ENCODE results near the gene LRRC45.

DNA sequence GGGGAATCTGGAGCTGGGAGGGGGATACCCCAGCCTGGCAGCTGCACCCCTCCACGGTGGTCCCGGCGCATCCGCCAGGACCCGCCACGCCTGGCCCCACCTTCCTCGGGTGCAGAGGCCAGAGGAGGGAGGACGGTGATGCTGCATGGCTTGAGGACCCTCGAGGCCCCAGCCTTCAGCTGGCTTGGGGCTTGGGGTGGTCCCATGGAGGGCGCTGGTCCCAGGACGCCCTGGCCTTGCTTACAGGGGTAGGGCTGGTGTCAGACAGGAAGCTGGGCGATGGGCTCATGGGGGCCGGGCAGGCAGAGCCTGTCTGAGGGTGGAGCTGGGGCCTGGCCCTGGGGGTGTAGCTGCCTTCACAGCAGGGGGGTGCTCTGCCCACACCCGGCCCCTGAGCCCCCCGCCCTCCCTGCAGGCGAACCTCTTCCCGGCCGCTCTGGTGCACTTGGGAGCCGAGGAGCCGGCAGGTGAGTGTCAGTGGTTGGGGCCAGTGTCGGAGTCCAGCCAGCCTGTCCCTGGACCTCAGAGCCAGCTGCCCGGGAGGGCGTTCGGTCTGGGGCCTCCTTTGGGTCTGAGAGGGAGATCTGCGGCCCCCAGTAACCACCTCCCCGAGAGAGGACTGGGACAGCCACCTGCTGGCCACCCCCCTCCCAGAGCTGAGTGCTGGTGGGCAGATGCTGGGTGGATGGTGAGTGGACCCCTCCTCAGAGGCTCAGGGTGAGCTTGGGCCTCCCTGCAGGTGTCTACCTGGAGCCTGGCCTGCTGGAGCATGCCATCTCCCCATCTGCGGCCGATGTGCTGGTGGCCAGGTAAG lies 6.8 kb upstream of the LRRC45 start:
- TF ChIP-seq ZNF263 (CRISPR knock-in tag; IDR thresholded peaks at IDR 0.05; ENCODE audit: low read depth) (no peak), CREM (CRISPR knock-in tag; IDR thresholded peaks at IDR 0.05) (no peak), PRRX2 (CRISPR knock-in tag; IDR thresholded peaks at IDR 0.05) (no peak)
- TF ChIP-seq, protein P1, sequence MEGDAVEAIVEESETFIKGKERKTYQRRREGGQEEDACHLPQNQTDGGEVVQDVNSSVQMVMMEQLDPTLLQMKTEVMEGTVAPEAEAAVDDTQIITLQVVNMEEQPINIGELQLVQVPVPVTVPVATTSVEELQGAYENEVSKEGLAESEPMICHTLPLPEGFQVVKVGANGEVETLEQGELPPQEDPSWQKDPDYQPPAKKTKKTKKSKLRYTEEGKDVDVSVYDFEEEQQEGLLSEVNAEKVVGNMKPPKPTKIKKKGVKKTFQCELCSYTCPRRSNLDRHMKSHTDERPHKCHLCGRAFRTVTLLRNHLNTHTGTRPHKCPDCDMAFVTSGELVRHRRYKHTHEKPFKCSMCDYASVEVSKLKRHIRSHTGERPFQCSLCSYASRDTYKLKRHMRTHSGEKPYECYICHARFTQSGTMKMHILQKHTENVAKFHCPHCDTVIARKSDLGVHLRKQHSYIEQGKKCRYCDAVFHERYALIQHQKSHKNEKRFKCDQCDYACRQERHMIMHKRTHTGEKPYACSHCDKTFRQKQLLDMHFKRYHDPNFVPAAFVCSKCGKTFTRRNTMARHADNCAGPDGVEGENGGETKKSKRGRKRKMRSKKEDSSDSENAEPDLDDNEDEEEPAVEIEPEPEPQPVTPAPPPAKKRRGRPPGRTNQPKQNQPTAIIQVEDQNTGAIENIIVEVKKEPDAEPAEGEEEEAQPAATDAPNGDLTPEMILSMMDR (IDR thresholded peaks at IDR 0.05) = no peak
- TF ChIP-seq, protein P2, sequence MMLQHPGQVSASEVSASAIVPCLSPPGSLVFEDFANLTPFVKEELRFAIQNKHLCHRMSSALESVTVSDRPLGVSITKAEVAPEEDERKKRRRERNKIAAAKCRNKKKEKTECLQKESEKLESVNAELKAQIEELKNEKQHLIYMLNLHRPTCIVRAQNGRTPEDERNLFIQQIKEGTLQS (CRISPR knock-in tag; conservative IDR thresholded peaks at IDR 0.05) = no peak
- TF ChIP-seq, protein P3, sequence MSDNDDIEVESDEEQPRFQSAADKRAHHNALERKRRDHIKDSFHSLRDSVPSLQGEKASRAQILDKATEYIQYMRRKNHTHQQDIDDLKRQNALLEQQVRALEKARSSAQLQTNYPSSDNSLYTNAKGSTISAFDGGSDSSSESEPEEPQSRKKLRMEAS (CRISPR knock-in tag; IDR thresholded peaks at IDR 0.05) = no peak
- TF ChIP-seq, protein P4, sequence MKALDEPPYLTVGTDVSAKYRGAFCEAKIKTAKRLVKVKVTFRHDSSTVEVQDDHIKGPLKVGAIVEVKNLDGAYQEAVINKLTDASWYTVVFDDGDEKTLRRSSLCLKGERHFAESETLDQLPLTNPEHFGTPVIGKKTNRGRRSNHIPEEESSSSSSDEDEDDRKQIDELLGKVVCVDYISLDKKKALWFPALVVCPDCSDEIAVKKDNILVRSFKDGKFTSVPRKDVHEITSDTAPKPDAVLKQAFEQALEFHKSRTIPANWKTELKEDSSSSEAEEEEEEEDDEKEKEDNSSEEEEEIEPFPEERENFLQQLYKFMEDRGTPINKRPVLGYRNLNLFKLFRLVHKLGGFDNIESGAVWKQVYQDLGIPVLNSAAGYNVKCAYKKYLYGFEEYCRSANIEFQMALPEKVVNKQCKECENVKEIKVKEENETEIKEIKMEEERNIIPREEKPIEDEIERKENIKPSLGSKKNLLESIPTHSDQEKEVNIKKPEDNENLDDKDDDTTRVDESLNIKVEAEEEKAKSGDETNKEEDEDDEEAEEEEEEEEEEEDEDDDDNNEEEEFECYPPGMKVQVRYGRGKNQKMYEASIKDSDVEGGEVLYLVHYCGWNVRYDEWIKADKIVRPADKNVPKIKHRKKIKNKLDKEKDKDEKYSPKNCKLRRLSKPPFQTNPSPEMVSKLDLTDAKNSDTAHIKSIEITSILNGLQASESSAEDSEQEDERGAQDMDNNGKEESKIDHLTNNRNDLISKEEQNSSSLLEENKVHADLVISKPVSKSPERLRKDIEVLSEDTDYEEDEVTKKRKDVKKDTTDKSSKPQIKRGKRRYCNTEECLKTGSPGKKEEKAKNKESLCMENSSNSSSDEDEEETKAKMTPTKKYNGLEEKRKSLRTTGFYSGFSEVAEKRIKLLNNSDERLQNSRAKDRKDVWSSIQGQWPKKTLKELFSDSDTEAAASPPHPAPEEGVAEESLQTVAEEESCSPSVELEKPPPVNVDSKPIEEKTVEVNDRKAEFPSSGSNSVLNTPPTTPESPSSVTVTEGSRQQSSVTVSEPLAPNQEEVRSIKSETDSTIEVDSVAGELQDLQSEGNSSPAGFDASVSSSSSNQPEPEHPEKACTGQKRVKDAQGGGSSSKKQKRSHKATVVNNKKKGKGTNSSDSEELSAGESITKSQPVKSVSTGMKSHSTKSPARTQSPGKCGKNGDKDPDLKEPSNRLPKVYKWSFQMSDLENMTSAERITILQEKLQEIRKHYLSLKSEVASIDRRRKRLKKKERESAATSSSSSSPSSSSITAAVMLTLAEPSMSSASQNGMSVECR (CRISPR knock-in tag; IDR thresholded peaks at IDR 0.05; ENCODE audit: borderline replicate concordance) = no peak
- TF ChIP-seq, protein P5, sequence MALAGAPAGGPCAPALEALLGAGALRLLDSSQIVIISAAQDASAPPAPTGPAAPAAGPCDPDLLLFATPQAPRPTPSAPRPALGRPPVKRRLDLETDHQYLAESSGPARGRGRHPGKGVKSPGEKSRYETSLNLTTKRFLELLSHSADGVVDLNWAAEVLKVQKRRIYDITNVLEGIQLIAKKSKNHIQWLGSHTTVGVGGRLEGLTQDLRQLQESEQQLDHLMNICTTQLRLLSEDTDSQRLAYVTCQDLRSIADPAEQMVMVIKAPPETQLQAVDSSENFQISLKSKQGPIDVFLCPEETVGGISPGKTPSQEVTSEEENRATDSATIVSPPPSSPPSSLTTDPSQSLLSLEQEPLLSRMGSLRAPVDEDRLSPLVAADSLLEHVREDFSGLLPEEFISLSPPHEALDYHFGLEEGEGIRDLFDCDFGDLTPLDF (CRISPR knock-in tag; IDR thresholded peaks at IDR 0.05) = no peak
- TF ChIP-seq, protein P6, sequence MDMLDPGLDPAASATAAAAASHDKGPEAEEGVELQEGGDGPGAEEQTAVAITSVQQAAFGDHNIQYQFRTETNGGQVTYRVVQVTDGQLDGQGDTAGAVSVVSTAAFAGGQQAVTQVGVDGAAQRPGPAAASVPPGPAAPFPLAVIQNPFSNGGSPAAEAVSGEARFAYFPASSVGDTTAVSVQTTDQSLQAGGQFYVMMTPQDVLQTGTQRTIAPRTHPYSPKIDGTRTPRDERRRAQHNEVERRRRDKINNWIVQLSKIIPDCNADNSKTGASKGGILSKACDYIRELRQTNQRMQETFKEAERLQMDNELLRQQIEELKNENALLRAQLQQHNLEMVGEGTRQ (CRISPR knock-in tag; IDR thresholded peaks at IDR 0.05) = no peak

Measured in WTC11 (cell line).